GM12878 (cell line): ENCODE data around the gene CUL1. TPM values are rescaled to one million over a fixed set of nuclear protein-coding genes. Genes with fewer than 3 reads are reported as not detected.
A peak's percentile ranks its signal among the peaks of the same experiment; 100 is the strongest.

Source experiments
- CHD2 ChIP-seq: IDR thresholded peaks from 2 replicates; pipeline ENCODE4 v1.6.1; 2011; ENCODE audit warnings: low read depth, low read length, improper control_type of control experiment, borderline replicate concordance
- CREB1 ChIP-seq: IDR thresholded peaks from 2 replicates; pipeline ENCODE4 v1.6.1; 2012; ENCODE audit warnings: low read depth, mild to moderate bottlenecking, inconsistent platforms
- EGR1 ChIP-seq, 2 experiments: IDR thresholded peaks; 1 replicate in 1 of 2; 2 replicates in 1 of 2; pipeline ENCODE4 v1.6.1; 2011 to 2012; ENCODE audit warnings: low read depth in 2 of 2, low read length in 2 of 2, borderline replicate concordance in 1 of 2, mild to moderate bottlenecking in 1 of 2, moderate library complexity in 1 of 2
- EP300 ChIP-seq, 2 experiments: fragments of 150-350 bp in 1 of 2; IDR thresholded peaks; 2 replicates each; pipeline ENCODE4 v1.6.1; 2011 to 2012; ENCODE audit warnings: low read depth in 2 of 2, low read length in 2 of 2, borderline replicate concordance in 1 of 2, improper control_type of control experiment in 1 of 2, inconsistent platforms in 1 of 2; ENCODE audit not compliant: control insufficient read depth in 1 of 2
- FOS ChIP-seq: IDR thresholded peaks from 3 replicates; pipeline ENCODE4 v1.6.1; 2011; ENCODE audit warnings: borderline replicate concordance; ENCODE audit not compliant: insufficient read length; ENCODE audit errors: extremely low read depth
- GABPA ChIP-seq: IDR thresholded peaks from 2 replicates; pipeline ENCODE4 v1.6.1; 2014; ENCODE audit warnings: antibody characterized with exemption, low read depth, mild to moderate bottlenecking, inconsistent platforms
- LARP7 ChIP-seq: fragments of 450-650 bp; IDR thresholded peaks from 2 replicates; pipeline ENCODE4 v1.6.1; 2017; ENCODE audit warnings: mild to moderate bottlenecking
- MEF2B ChIP-seq: fragments of 450-650 bp; IDR thresholded peaks from 2 replicates; pipeline ENCODE4 v1.6.1; 2018; ENCODE audit warnings: mild to moderate bottlenecking, moderate library complexity; ENCODE audit not compliant: partially characterized antibody, poor library complexity, severe bottlenecking
- NRF1 ChIP-seq: conservative IDR thresholded peaks from 2 replicates; pipeline ENCODE4 v1.6.1; 2011; ENCODE audit warnings: mild to moderate bottlenecking, low read depth, low read length, improper control_type of control experiment
- PAX8 ChIP-seq: fragments of 450-650 bp; IDR thresholded peaks from 2 replicates; pipeline ENCODE4 v1.6.1; 2017; ENCODE audit warnings: mild to moderate bottlenecking, moderate library complexity
- POLR2A ChIP-seq: IDR thresholded peaks from 2 replicates; pipeline ENCODE4 v1.6.1; 2011; ENCODE audit warnings: low read depth, mild to moderate bottlenecking, low read length
- RBBP5 ChIP-seq: fragments of 200-600 bp; sonication (generic); conservative IDR thresholded peaks from 2 replicates; pipeline ENCODE4 v1.6.1; 2016
- SPI1 ChIP-seq: IDR thresholded peaks from 2 replicates; pipeline ENCODE4 v1.6.1; 2011; ENCODE audit warnings: low read depth, mild to moderate bottlenecking, low read length, moderate library complexity, borderline replicate concordance; ENCODE audit not compliant: insufficient read depth
- YY1 ChIP-seq: IDR thresholded peaks from 2 replicates; pipeline ENCODE4 v1.6.1; 2011; ENCODE audit warnings: low read depth, mild to moderate bottlenecking, low read length
- polyA plus RNA-seq, 11 experiments: library from polyadenylated mRNA; depleted of rRNA in 4 of 11; unstranded in 6 of 11; stranded (reverse) in 5 of 11; fragments of >200 nt; fragmentation: Nextera tagmentation in 4 of 11; fragmentation: Illumina TruSeq in 1 of 11; extraction: Ambion mirVana in 4 of 11; extraction: Trizol in 1 of 11; gene quantifications; 1 replicate in 1 of 11; 2 replicates in 10 of 11; pipeline versions ENCODE4 v1.2.1 to v1.2.3, GENCODE V29; 2011 to 2016; ENCODE audit warnings: inconsistent platforms in 2 of 11, missing spikeins in 2 of 11, low read depth in 1 of 11
- total RNA-seq, 4 experiments: library from RNA; depleted of rRNA in 3 of 4; stranded (reverse); fragments of >200 nt in 3 of 4; fragmentation: Illumina TruSeq in 1 of 4; extraction: Trizol in 1 of 4; gene quantifications; 2 replicates each; pipeline versions ENCODE4 v1.2.1 to v1.2.3, GENCODE V29; 2013 to 2021

Gene CUL1
- total and polyA plus RNA-seq, 10 of the 15 experiments (the other 5 are each of a cell fraction or from before 2014, with no cell fraction given) = 13.3 to 63.9 (median 45.9) TPM

DNA sequence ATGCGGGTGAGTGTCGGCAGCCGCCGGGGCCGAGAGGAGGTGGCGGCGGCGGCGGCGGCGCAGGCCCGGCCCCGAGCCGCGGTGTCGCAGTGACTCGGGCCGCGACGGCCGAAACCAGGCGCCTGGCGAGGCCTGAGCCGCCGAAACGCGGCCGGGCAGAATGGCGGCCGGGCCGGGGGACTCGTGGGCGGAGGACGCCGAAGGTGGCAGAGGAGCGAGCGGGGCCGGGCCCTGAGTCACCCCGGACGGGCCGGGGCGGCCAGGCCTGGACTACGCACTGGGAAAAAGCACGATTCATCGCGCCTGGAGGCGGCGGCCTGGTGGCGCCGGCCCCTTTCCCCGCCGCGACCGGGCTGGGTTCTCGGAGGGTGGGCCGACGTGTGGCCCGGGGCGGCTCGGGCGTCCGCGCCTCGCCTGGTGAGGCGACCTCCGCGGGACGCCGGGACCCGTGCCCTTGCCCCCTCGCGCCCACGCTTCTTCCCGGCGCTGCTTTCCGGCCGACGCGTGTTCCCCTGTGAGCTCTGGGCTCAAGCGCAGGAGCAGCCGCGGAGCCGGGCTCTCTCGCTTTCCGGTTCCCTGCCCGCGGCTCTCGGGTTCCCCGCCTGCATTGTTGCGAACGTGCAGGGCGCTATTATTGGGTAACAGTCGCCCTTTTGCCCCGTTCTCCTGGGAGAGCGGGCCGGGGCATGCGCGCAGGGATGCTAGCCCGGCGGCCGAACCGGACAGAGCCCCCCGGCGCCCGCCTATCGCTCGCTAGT is 500 bp downstream of the CUL1 start (continued):
- TF ChIP-seq PAX8 (no peak), LARP7 (peak; percentile 80), CREB1 (0 out of 2 replicates have a peak, but pooled peaks have one; percentile 13), NRF1 (peak; percentile 30; the same call in 1 of the 2 replicates), SPI1 (no peak), CHD2 (0 out of 2 replicates have a peak, but pooled peaks have one; percentile 3), YY1 (peak; percentile 89), EP300 (IDR thresholded peaks at IDR 0.05; ENCODE audit: borderline replicate concordance in 1 of 2, control insufficient read depth in 1 of 2, low read depth in 2 of 2, low read length in 2 of 2) (no peak), EGR1 (IDR thresholded peaks at IDR 0.05; ENCODE audit: borderline replicate concordance in 1 of 2, low read depth in 2 of 2, low read length in 2 of 2) (peak in 1 of 2 experiments; percentile 58; a peak in 1 of 3 replicates), GABPA (no peak), RBBP5 (no peak), FOS (no peak), MEF2B (peak; percentile 14), POLR2A (peak; percentile 42)
